GM13976 (cell line): ENCODE measurements around the gene HS3ST4.
"Not testable (repeated sequence)": the region's sequence is repeated elsewhere in the genome, so short reads cannot be mapped to it uniquely, and the experiment has no call there.

Experiments
- DNase-seq: peaks from one replicate; pipeline ENCODE4 v3.0.0; 2012; ENCODE audit warnings: low spot score
- in situ Hi-C: fragments of 300-500 bp; cut with MboI; formaldehyde crosslinking; loops from one replicate; pipeline ENCODE4 v1.12.0; 2022; ENCODE audit warnings: low sequenced_read_pairs, mixed read lengths, inconsistent platforms; ENCODE audit not compliant: unreplicated experiment
- TF ChIP-seq, protein P1 (sequence below): IDR thresholded peaks from 2 replicates; pipeline ENCODE4 v1.5.1; 2012; ENCODE audit warnings: borderline replicate concordance, mild to moderate bottlenecking; ENCODE audit not compliant: insufficient read depth; ENCODE audit errors: extremely low read depth, missing control alignments, control extremely low read depth

The HS3ST4 gene

DNA sequence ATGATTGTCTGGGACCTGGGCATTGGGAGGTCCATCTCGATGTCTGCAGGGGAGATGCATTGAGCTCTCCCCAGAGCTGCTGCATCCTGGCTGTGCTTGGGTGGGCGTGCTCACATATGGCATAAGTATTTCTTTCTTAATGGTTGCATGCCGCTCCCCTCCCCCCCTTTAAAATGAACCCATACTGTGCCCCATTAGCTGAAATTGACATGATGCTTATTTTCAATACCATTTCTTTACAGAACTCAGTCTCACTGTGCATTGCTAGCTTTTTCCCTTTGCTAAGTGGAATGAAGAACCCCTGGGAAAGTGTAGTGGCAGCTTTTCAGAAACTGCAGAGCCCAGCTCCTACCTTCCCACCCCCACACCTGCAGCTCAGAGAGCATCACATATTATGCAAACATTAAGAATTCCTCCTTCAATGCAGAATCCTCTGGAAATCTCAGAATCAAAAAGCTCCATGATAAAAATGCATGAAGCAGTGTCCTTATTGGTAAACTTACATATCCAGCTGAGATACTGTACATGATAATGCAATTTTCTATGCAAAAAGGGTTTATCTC, 56.4 kb downstream of the HS3ST4 start:
- in situ Hi-C loops, result no loop called here
- TF ChIP-seq, protein P1, sequence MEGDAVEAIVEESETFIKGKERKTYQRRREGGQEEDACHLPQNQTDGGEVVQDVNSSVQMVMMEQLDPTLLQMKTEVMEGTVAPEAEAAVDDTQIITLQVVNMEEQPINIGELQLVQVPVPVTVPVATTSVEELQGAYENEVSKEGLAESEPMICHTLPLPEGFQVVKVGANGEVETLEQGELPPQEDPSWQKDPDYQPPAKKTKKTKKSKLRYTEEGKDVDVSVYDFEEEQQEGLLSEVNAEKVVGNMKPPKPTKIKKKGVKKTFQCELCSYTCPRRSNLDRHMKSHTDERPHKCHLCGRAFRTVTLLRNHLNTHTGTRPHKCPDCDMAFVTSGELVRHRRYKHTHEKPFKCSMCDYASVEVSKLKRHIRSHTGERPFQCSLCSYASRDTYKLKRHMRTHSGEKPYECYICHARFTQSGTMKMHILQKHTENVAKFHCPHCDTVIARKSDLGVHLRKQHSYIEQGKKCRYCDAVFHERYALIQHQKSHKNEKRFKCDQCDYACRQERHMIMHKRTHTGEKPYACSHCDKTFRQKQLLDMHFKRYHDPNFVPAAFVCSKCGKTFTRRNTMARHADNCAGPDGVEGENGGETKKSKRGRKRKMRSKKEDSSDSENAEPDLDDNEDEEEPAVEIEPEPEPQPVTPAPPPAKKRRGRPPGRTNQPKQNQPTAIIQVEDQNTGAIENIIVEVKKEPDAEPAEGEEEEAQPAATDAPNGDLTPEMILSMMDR, result no peak
- DNase-seq, result no peak

DNA sequence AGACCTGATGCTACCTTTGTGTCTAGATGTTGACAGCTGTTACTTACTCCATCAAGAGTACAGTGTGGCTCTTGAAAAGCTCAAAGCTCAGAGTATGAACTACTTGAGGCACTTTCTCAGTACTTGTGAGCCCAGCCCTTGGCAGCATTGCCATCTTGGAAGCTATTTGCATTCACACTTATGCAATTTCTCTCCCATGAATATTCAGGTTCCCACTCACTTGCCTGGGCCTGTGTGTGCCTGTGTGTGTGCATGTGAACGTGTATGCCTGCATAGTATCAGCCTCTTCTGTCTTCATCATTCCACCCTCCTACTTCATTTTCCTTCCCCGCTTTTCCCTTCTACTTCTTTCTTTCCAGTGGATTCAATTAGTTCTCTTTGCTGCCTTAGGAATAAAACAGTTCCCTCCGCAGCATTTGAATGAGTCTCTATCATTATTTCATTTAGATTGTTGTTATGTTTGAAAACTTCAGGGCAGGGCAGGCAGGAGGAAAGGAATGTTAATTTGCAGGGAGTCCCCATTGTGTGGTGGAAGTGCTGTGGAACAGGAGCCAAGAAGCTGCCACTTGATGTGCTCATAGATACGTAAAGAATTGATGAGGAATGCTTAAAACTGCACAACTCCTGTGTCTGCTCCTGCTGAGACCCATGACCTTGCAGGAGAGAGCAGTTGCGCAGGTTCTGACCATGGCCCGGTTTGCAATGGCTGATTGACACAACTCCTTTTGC, 58.9 kb downstream of the HS3ST4 start:
- DNase-seq, result no peak
- TF ChIP-seq, protein P1, result no peak
- in situ Hi-C loops, result no loop called here

DNA sequence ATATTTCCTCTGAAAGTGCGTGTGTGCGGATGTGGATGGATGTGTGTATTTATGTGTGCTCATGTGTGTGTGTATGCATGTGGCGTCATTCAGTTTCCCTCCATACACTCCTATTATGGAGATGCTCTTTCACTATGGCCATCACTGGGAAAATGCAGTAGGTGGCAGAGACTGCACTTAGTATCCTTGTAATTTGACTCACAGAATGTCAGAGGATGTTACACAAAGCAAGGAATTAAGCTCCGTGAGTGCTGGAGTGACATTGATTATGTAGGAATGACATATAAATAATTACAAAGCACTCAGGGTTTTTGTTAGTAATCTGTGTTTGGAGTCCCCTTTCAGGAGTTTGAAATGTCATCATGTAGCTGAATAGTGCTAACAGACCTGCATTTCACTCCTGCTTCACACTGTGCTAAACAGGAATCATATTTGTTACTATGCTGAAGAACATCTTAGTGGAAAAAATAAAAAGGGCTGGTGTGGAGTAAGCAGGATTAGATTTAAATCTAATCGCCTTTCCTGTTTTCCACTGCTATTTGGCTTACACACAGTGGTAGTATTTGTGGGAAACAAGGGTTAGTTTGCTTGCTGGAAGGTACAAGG, 59.6 kb downstream of the HS3ST4 start:
- in situ Hi-C loops, result no loop called here
- TF ChIP-seq, protein P1, result no peak
- no peak for DNase-seq

DNA sequence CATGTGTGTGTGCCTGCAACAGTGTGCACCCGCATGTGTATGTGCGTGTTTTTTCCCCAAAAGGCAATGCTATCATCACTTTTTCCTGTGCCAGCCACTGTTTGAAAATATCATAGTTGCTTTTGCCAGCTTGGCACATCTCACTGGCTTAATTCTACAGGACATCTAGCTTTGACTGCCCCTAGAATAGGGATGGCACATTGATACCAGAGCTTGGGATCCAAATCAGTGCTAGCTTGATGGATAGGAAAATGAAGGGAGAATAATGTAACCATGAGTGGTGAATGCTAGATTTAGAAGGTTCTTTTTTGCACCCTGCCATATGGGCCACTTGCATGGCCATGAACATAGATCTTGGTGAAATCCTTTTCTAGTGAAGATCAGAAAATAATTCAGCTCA, 72.7 kb downstream of the HS3ST4 start:
- in situ Hi-C loops, result no loop called here
- no peak for DNase-seq
- TF ChIP-seq, protein P1, result no peak

DNA sequence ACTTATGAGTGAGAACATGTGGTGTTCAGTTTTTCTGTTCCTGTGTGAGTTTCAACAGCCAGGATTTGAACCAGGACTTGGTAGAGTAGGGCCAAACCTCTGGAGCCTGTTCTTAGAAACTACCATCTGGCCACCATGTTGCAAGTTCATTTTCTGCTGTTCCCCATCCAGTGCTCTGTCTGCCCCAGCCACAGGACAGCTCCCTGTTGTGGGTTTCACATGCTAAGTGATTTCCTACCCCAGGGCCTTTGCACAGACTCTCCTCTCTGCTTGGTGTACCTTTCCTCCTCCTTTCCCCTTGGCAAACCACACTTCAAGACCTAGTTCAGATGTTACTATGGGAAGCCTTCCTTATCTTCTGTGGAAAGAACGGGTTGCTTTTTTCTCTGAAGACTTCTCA, 79.5 kb downstream of the HS3ST4 start:
- DNase-seq, result no peak
- in situ Hi-C loops, result no loop called here
- TF ChIP-seq, protein P1, result no peak

DNA sequence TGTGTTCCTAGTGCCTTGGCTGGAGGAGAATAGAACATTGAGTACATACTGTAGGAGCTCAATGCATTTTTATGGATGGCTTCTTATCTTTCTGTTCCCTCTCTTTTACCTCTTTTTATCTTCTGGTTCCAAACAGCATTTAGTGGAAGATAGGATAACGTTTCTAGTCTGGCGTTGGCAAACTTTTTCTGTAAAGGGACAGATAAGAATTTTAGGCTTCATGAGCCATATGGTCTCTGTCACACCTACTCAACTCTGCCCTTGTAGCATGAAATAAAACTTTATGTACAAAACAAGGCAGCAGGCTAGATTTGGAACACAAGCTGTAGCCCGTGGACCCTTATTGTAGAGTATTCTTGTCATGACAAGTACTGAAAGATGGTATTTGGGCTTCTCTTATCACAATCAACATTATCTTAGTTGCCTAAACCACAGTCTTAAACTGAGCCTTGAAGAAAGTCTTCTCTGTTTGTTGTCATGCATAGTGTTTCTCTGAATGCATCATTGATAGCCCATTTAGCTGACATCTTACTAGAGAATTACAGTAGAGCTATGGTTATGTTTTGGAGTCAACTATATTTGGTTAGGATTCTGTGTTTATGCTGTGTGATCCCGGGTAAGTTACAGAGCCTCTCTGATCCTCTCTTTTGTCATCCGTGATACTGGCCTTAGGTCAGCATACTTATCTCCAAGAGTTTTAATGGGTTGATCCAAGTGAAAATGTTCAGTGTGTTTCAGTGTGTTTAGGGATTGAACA, 80.2 kb downstream of the HS3ST4 start:
- no peak for DNase-seq
- TF ChIP-seq, protein P1, result no peak
- in situ Hi-C loops, result no loop called here

DNA sequence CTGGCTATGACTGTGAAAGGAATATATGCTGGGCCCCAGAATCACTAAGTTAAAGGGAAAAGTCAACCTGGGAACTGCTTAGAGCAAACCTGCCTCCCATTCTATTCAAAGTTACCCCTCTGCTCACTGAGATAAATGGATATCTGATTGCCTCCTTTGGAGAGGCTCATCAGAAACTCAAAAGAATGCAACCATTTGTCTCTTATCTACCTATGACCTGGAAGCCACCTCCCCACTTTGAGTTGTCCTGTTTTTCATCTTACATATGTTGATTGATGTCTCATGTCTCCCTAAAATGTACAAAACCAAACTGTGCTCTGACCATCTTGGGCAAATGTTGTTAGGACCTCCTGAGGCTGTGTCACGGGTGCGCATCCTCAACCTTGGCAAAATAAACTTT, 84.5 kb downstream of the HS3ST4 start:
- in situ Hi-C loops, DNase-seq: not testable (repeated sequence)
